Measurements from ENCODE around the gene NELFA.

DNA sequence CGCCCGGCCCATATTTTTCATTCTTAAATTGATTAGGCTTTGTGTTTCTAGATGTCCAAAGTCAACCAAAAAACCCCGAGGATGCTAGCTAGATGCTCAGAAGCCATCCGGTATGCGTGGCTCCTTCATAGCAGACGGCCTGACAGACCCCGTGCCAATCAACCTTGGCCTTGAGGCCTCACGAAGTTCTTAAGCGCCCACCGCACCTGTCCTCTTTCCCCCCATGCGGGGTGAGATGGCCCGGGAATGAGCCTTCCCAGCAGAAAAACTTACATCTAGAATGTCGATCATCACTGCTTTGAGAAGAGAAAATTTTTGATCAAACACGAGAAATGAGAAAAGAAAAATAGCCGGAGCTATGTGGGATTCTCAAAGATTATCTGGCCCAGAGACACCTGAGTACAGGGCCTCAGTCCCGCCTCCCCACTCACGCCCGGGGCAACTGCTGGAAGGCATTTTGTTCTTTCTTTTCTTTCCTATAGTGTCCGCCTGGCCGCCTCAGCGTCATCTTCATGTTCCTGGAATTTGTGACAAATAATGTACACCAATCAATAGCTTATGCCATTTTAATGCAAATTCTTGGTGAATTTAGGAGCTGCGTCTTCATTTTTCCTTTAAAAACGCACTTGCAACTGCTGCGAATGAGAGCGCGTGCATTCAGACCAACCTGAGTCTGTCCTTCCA is 48.8 kb upstream of the NELFA start:
- no peak for TF ChIP-seq EZH2 (IDR thresholded peaks at IDR 0.05)
- no peak for TF ChIP-seq POLR2AphosphoS5 (IDR thresholded peaks at IDR 0.05; ENCODE audit: borderline replicate concordance, low read depth, low read length)
- no peak for TF ChIP-seq FOXP2 (optimal IDR thresholded peaks at IDR 0.05; ENCODE audit: control extremely low read depth, extremely low read length, insufficient read depth)

Measured in SK-N-MC (cell line).